Upper lobe of right lung (tissue), 1 donor: ENCODE results near the gene PADI1. TPM values are rescaled to one million over a fixed set of nuclear protein-coding genes. Genes with fewer than 3 reads are reported as not detected.

Source experiments
- ATAC-seq: fragments of 200-7000 bp; cut with Tn5 transposase; one replicate; pipeline ENCODE4 v1.9.1; 2020; ENCODE audit warnings: mild to moderate bottlenecking, moderate library complexity
- DNase-seq: peaks from one replicate; pipeline ENCODE4 v3.0.0-alpha.2; 2020
- H3K27ac ChIP-seq: fragments of 200-600 bp; one replicate; pipeline ENCODE4 v1.8.0; 2022
- H3K27me3 ChIP-seq: fragments of 200-600 bp; one replicate; pipeline ENCODE4 v1.8.0; 2022; ENCODE audit warnings: mild to moderate bottlenecking
- H3K36me3 ChIP-seq: fragments of 200-600 bp; one replicate; pipeline ENCODE4 v1.8.0; 2022
- H3K4me1 ChIP-seq: fragments of 200-600 bp; one replicate; pipeline ENCODE4 v1.8.0; 2022
- H3K4me3 ChIP-seq: fragments of 200-600 bp; one replicate; pipeline ENCODE4 v1.8.0; 2022; ENCODE audit warnings: mild to moderate bottlenecking
- H3K9me3 ChIP-seq: fragments of 200-600 bp; one replicate; pipeline ENCODE4 v1.8.0; 2022
- CTCF ChIP-seq: fragments of 200-600 bp; IDR thresholded peaks from one replicate; pipeline ENCODE4 v1.8.0; 2022; ENCODE audit warnings: antibody characterized with exemption
- intact Hi-C: fragments of 100-400 bp; cut with DNase I; formaldehyde crosslinking; loops from one replicate; pipeline ENCODE4 v1.11.0; 2022
- total RNA-seq: library from RNA; stranded (reverse); fragmentation: NEBNext Ultra II Directional; extraction: Animal tissue kit (Norgen Biotek cat#: 25700); gene quantifications from one replicate; pipeline ENCODE4 v1.2.1, GENCODE V29; 2021
- donor health status: DM: no; HTN: yes; CAD: no; lungs with severe emphysema.

The PADI1 gene
- total RNA-seq, 1 donor from 2014 or later: not detected

GRCh38 chr1:17201201-17202021 is 3.5 kb upstream of the PADI1 start:
- Histone ChIP-seq H3K27ac (no peak overlapping the region), H3K36me3 (no peaks in the 10 kb centered on the region), H3K27me3 (no peaks in the 10 kb centered on the region), H3K9me3 (no peaks in the 10 kb centered on the region), H3K4me1 (no peaks in the 10 kb centered on the region), H3K4me3 (no peak overlapping the region)
- ATAC-seq: no peak
- TF ChIP-seq CTCF: no peak
- intact Hi-C loops: no loop called here
- peak; percentile 33 for DNase-seq

GRCh38 chr1:17205652-17206051 is 724 bp downstream of the PADI1 start:
- Histone ChIP-seq H3K4me3 (no peak overlapping the region), H3K27me3 (no peaks in the 10 kb centered on the region), H3K27ac (no peak overlapping the region), H3K36me3 (no peaks in the 10 kb centered on the region), H3K9me3 (no peaks in the 10 kb centered on the region), H3K4me1 (peaks cover 6% of the 10 kb centered on the region)
- ATAC-seq (no peak), DNase-seq (no peak)
- intact Hi-C loops: no loop called here
- no peak for TF ChIP-seq CTCF

GRCh38 chr1:17206196-17206595 is 1.3 kb downstream of the PADI1 start:
- no peak for ATAC-seq

GRCh38 chr1:17207046-17207445 is 2.1 kb downstream of the PADI1 start:
- TF ChIP-seq CTCF: no peak
- Histone ChIP-seq H3K4me1 (peaks cover 6% of the 10 kb centered on the region), H3K27me3 (no peaks in the 10 kb centered on the region), H3K27ac (no peak overlapping the region), H3K9me3 (no peaks in the 10 kb centered on the region), H3K4me3 (no peak overlapping the region), H3K36me3 (no peaks in the 10 kb centered on the region)
- intact Hi-C loops: no loop called here
- DNase-seq (no peak), ATAC-seq (peak; percentile 76)

More at GRCh38 chr1:17206196-17206595, 1.3 kb downstream of the PADI1 start:
- Histone ChIP-seq H3K36me3 (no peaks in the 10 kb centered on the region), H3K4me1 (peaks cover 6% of the 10 kb centered on the region), H3K27ac (no peak overlapping the region), H3K4me3 (no peak overlapping the region), H3K9me3 (no peaks in the 10 kb centered on the region), H3K27me3 (no peaks in the 10 kb centered on the region)
- no peak for DNase-seq
- no peak for TF ChIP-seq CTCF
- intact Hi-C loops: no loop called here

GRCh38 chr1:17207540-17207939 is 2.6 kb downstream of the PADI1 start:
- intact Hi-C loops: no loop called here
- no peaks in the 10 kb centered on the region for H3K9me3 ChIP-seq
- peak; percentile 32 for ATAC-seq
- H3K4me3 ChIP-seq: no peak overlapping the region
- DNase-seq: no peak
- H3K4me1 ChIP-seq: peaks cover 10% of the 10 kb centered on the region
- H3K27me3 ChIP-seq: peaks cover under 1% of the 10 kb centered on the region
- no peaks in the 10 kb centered on the region for H3K36me3 ChIP-seq
- H3K27ac ChIP-seq: no peak overlapping the region
- no peak for TF ChIP-seq CTCF
